ENCODE data around the gene PRKAB1. TPM values are rescaled to one million over a fixed set of nuclear protein-coding genes. Genes with fewer than 3 reads are reported as not detected.

Gene PRKAB1
- total RNA-seq, 2 donors from 2014 or later, result 11.9 to 15.4 TPM

GRCh38 chr12:119679490-119679889 is 11.6 kb downstream of the PRKAB1 start:
- intact Hi-C loops (cut with DNase I), result no loop called here
- no peak for DNase-seq
- no peak for ATAC-seq

- ATAC-seq (no peak), DNase-seq (no peak)
- intact Hi-C loops (cut with DNase I), result no loop called here
Measured at GRCh38 chr12:119681111-119681510, 13.2 kb downstream of the PRKAB1 start.

GRCh38 chr12:119681728-119682638 is 14.1 kb downstream of the PRKAB1 start:
- intact Hi-C loops (cut with DNase I), result no loop called here
- ATAC-seq, result no peak
- DNase-seq, result no peak

DNA sequence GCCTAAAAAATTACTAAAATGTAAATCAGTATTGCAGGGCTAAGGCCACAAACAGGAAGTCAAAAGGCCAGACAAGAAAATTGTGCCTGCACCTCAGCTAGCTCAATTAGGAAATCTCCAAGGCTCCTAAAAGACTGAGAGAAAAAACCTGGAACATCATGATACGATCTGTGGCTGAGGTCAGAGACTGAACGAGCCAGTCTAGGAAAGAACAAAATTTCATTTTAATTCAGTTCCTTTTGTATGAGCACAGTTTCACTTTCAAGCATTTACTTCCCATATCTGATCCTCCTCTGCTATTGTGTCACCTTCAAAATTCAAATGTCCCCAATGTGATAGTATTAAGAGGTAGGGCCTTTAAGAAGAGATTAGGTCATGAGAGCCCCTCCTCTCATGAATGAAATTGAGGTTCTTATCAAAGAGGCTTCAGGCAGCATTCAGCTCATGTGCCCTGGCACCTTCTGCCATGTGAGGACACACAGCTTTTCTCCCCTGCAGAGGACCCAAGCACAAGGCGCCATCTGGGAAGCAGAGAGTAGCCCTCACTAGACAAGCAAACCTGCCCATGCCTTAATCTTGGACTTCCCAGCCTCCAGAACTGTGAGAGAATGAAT is 14.8 kb downstream of the PRKAB1 start:
- intact Hi-C loops (cut with DNase I), result no loop called here
- ATAC-seq (peak in 1 of 2 donors; percentile 14), DNase-seq (no peak)

DNA sequence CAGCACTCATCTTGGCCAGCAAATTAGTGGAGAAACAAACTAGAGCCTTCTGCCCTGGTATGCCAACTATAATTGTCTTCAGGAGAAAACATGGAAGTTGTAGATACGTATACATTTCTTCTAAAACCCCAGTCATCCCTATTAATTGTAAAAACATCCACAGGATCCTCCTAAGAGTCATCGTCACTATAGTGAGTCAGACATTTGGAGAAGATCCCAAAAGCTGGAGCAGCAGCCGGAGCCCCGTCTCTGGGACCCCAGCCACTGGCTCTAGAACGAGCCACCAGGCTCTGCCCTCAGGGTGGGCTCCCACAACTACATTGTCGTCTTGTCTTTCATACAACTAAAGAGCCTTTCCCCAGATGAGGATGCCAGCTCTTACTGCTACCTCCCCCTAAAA is 15.5 kb downstream of the PRKAB1 start:
- intact Hi-C loops (cut with DNase I), result no loop called here
- ATAC-seq (no peak), DNase-seq (no peak)

DNA sequence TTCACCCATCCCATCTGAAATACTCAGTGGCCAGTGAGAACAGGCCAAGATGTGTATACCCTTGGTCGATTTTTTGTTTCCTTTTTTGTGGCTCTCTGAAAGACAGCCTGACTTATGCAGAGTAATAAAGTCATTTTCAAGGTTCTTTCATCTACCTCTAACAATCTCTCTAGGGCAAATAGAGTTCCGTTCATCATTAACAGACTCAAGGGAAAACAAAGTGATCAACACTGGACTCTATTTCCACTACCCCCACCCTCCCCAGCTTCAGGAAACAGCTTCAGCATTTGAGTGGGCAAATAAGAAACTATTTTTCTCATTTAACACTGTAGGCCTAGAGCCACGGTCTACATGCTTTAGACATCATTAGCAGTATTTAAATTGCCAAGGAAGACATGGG is 15.9 kb downstream of the PRKAB1 start:
- intact Hi-C loops (cut with DNase I), result no loop called here
- DNase-seq, result no peak
- ATAC-seq, result no peak

GRCh38 chr12:119684711-119685369 is 16.9 kb downstream of the PRKAB1 start:
- ATAC-seq, result no peak
- no peak for DNase-seq
- intact Hi-C loops (cut with DNase I), result no loop called here

DNA sequence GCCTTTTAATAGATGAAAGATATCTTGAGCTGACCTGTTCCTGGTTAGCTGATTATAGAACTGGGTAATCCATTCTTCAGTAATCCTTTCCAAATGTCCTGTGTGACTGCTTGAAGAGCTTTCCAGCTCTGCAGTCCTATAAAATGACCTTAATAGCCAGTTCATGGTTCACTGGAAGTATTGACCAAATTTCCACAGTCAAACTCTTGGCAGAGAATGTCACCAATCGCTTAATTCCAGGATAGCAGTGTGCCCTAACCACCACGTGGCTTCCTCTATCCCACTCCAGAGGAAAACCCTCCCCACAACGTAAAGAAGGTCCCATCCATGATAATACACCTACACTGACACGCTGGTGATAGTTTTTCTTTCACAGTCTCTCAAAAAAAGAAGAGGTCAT is 17.4 kb downstream of the PRKAB1 start:
- DNase-seq (no peak), ATAC-seq (no peak)
- intact Hi-C loops (cut with DNase I), result no loop called here

- ATAC-seq (no peak), DNase-seq (no peak)
- intact Hi-C loops (cut with DNase I), result no loop called here
Measured at GRCh38 chr12:119686355-119686754, 18.4 kb downstream of the PRKAB1 start.

- intact Hi-C loops (cut with DNase I), result no loop called here
- no peak for ATAC-seq
- no peak for DNase-seq
Measured at GRCh38 chr12:119686776-119687175, 18.8 kb downstream of the PRKAB1 start.

DNA sequence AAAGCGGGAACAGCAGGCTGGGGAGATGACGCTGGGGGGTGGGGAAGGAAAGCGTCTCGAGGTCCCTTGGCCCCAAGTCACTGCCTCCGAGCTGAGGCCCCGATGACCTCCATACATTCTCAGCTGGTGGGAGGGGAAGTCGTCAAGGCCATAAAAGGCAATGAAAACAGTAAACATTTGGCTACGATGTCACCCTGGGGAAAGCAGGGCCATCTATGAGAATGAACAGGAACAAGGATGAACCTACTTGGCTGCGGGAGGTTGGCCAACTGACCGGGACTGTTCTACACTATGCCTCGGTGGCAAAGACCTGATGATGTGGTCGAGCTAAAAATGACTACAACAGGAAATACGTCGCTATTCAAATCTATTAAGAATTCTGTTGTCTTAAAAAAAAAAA is 19.5 kb downstream of the PRKAB1 start:
- DNase-seq (no peak), ATAC-seq (no peak)
- intact Hi-C loops (cut with DNase I), result no loop called here

GRCh38 chr12:119687879-119688278 is 19.9 kb downstream of the PRKAB1 start:
- ATAC-seq (no peak), DNase-seq (no peak)
- intact Hi-C loops (cut with DNase I), result no loop called here

DNA sequence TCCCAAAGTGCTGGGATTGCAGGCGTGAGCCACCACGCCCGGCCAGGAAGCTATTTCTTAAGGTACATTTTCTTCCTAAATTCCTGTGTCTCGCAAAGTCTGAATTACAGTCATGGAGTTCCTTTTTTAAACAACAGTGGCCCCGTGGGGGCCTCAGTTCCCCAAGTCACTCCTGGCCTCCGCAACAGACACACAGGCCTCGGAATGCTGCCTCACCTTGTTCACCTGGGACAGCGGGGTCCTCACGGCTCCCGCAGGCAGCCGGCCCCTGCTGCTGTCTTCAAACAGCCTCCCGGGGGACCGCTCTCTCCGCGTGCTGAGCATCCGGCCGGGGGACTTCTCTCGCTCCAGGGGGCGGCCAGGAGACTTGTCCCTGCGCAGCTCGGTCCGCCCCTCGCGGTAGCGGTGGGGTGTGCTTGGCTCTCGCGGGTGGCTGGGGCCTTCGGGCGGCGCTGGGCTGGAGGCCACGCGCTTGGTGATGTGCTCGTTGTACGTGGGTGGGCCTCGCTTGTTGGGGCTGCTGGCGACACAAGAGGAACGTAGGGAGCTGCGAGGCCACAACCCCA is 22.1 kb downstream of the PRKAB1 start:
- no peak for ATAC-seq
- intact Hi-C loops (cut with DNase I), result loop anchor here in 1 of 2 donors (10.0 kb wide), 1 partner anchor 95 kb away; no protein-coding TSS in a partner anchor
- DNase-seq, result no peak

GRCh38 chr12:119691202-119691810 is 23.4 kb downstream of the PRKAB1 start:
- intact Hi-C loops (cut with DNase I), result loop anchor here in 1 of 2 donors (10.0 kb wide), 1 partner anchor 93 kb away; no protein-coding TSS in a partner anchor
- no peak for ATAC-seq
- DNase-seq, result no peak

- ATAC-seq (peak in 1 of 2 donors; percentile 40), DNase-seq (no peak)
- intact Hi-C loops (cut with DNase I), result loop anchor here in 1 of 2 donors (10.0 kb wide), 1 partner anchor 92 kb away; no protein-coding TSS in a partner anchor
Measured at GRCh38 chr12:119692410-119692809, 24.5 kb downstream of the PRKAB1 start.

DNA sequence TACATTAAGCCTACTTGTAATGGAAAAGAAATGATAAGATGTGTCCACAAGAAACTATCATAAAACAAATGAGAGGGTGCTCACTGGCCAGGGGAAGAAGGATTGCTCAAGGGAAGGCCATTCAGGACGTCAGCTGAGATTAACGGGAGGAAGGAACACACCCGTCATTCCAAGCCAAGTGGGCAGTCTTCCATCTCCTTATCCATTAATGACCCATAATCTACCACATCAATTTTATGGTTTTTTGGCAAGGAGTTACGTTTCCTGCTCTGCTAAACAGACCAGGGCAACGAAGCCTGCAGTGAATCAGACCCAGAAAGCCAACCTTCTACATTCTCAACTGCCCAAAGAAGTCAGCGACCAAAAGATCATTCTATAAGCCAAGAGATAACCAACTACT is 25.1 kb downstream of the PRKAB1 start:
- ATAC-seq (peak; percentile 80 to 95), DNase-seq (peak; percentile 73)
- intact Hi-C loops (cut with DNase I), result loop anchor here in 1 of 2 donors (10.0 kb wide), 1 partner anchor 92 kb away; no protein-coding TSS in a partner anchor

DNA sequence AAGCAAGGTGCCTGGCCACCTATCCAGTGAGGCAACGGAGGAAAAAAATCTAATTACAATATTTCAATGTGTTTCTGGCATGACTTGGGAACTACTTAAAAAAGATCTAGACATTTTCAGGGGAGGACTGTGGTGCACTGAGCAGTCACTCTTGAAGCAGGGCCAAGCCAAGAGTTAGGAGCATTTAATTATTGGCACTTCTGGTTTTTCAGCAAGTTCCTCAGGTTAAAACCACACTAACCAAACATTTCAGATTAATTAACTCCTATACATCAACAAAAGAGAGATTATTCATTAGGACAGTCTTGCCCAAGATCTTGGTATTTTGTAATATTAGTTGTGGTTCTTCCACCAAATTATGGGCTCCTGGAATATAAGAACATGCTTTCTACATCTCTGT is 25.6 kb downstream of the PRKAB1 start:
- DNase-seq (no peak), ATAC-seq (no peak)
- intact Hi-C loops (cut with DNase I), result loop anchor here in 1 of 2 donors (10.0 kb wide), 1 partner anchor 91 kb away; no protein-coding TSS in a partner anchor

DNA sequence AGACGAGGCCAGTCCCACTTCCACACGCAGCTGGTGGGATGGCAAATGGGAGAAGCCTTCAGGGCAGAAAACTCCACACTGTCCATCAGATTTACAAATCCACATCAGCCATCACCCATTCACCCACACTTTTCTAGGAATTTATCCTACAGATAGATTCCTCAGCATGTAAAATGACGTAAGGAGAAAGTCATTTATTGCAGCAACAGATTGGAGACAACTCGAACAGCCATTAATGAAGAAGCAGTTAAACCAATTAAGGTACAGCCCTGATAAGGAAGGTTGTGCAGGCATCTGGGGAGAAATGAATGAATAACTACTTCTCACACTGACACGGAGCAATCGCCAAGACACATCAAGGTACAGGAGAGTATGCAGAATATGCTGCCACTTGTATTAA is 26.2 kb downstream of the PRKAB1 start:
- DNase-seq (no peak), ATAC-seq (no peak)
- intact Hi-C loops (cut with DNase I), result loop anchor here in 1 of 2 donors (10.0 kb wide), 1 partner anchor 91 kb away; no protein-coding TSS in a partner anchor

DNA sequence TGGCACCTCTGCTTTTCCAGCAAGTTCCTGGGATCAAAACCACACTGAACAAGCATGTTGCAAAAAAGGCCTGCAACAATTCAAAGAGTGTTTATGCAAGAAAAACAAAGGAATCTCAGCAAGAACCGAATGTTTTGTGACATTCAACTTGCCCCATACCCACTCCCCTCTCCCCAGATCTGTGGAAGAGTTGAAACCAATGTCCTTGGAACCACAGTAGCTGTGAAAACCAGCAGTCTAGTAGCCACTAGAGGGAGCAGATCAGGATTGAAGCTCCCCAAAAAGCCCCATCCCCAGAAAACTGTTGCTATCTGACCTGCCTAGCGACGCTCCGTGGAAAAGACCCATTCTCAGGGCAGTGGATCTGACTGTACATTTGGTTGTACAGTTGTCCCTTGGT is 27.1 kb downstream of the PRKAB1 start:
- DNase-seq (no peak), ATAC-seq (no peak)
- intact Hi-C loops (cut with DNase I), result loop anchor here in 1 of 2 donors (10.0 kb wide), 1 partner anchor 90 kb away; no protein-coding TSS in a partner anchor

Data from left cardiac atrium (tissue), 4 donors.